H1 (cell line): Measurements from ENCODE around the gene ITIH4. TPM values are rescaled to one million over a fixed set of nuclear protein-coding genes. Genes with fewer than 3 reads are reported as not detected.

Experiments used
- CTCF ChIA-PET: fragments of 300-600 bp; sonication (Branson Sonifier 250); formaldehyde crosslinking; loops from one replicate; lab custom pipeline; 2021; ENCODE audit not compliant: partially characterized antibody; lab: Charles Lee
- POLR2A ChIA-PET: fragments of 300-600 bp; sonication (Branson Sonifier 250); formaldehyde crosslinking; loops from one replicate; lab custom pipeline; 2021; ENCODE audit warnings: inconsistent platforms; ENCODE audit not compliant: partially characterized antibody; lab: Charles Lee
- DNase-seq, 2 experiments: peaks; one replicate each; pipeline versions ENCODE4 v3.0.0 to v3.0.0-alpha.2; 2010 to 2022; ENCODE audit warnings: low spot score in 2 of 2, low read depth in 1 of 2, mixed read lengths in 1 of 2
- FAIRE-seq: peaks from 2 replicates; lab custom pipeline; 2011; peaks lifted over from hg19 to GRCh38; lab: Jason Lieb, UNC
- H2AFZ ChIP-seq: 2 replicates; pipeline ENCODE4 v1.8.1; 2012; ENCODE audit warnings: low read length, inconsistent platforms
- H2AK5ac ChIP-seq: 2 replicates; pipeline ENCODE4 v1.6.1; 2013; ENCODE audit warnings: low read depth, low read length
- H2BK120ac ChIP-seq: replicated peaks from 2 replicates; pipeline ENCODE3; 2013; ENCODE audit warnings: low read depth, low read length, inconsistent platforms
- H2BK12ac ChIP-seq: 2 replicates; pipeline ENCODE4 v1.6.1; 2013; ENCODE audit warnings: low read depth, low read length
- H2BK15ac ChIP-seq: 2 replicates; pipeline ENCODE4 v1.6.1; 2013; ENCODE audit warnings: low read length
- H2BK20ac ChIP-seq: 2 replicates; pipeline ENCODE4 v1.6.1; 2013; ENCODE audit warnings: low read length
- H2BK5ac ChIP-seq: 2 replicates; pipeline ENCODE4 v1.6.1; 2013; ENCODE audit warnings: low read depth, low read length
- H3K14ac ChIP-seq: 2 replicates; pipeline ENCODE4 v1.6.1; 2013; ENCODE audit warnings: inconsistent platforms; ENCODE audit not compliant: insufficient read length
- H3K18ac ChIP-seq: 2 replicates; pipeline ENCODE4 v1.6.1; 2013; ENCODE audit warnings: low read length; ENCODE audit errors: extremely low read depth
- H3K23ac ChIP-seq: 2 replicates; pipeline ENCODE4 v1.6.1; 2013; ENCODE audit warnings: inconsistent platforms; ENCODE audit not compliant: insufficient read length
- H3K23me2 ChIP-seq: 2 replicates; pipeline ENCODE4 v1.6.1; 2013; ENCODE audit warnings: low read depth, low read length
- H3K27ac ChIP-seq: 2 replicates; pipeline ENCODE4 v1.6.1; 2011; ENCODE audit warnings: low read depth, low read length, inconsistent platforms
- H3K27me3 ChIP-seq, 4 experiments: replicated peaks in 1 of 4; 1 replicate in 1 of 4; 2 replicates in 3 of 4; pipeline versions ENCODE4 v1.6.1 to v1.8.1; 2011 to 2013; ENCODE audit warnings: low read length in 3 of 4, mild to moderate bottlenecking in 3 of 4, inconsistent platforms in 2 of 4, mixed read lengths in 2 of 4, moderate library complexity in 1 of 4; ENCODE audit not compliant: control insufficient read depth in 3 of 4, insufficient read depth in 3 of 4; ENCODE audit errors: extremely low read depth in 1 of 4
- H3K36me3 ChIP-seq, 4 experiments: 2 replicates each; pipeline versions ENCODE4 v1.6.1 to v1.8.1; 2011 to 2013; ENCODE audit warnings: mild to moderate bottlenecking in 4 of 4, low read length in 3 of 4, moderate library complexity in 2 of 4, control low read depth in 1 of 4, inconsistent platforms in 1 of 4; ENCODE audit not compliant: insufficient read depth in 4 of 4, control insufficient read depth in 2 of 4
- H3K4ac ChIP-seq: replicated peaks from 2 replicates; pipeline ENCODE3; 2013; ENCODE audit warnings: low read length, low read depth, mixed read lengths, inconsistent platforms; ENCODE audit not compliant: insufficient read length
- H3K4me1 ChIP-seq, 4 experiments: replicated peaks in 1 of 4; 1 replicate in 1 of 4; 2 replicates in 3 of 4; pipeline versions ENCODE4 v1.6.1 to v1.8.1; 2011 to 2013; ENCODE audit warnings: low read length in 3 of 4, inconsistent platforms in 2 of 4, mixed read lengths in 1 of 4; ENCODE audit not compliant: insufficient read depth in 4 of 4, control insufficient read depth in 3 of 4
- H3K4me2 ChIP-seq, 2 experiments: 2 replicates each; pipeline versions ENCODE4 v1.6.1 to v1.8.1; 2011 to 2013; ENCODE audit warnings: low read depth in 2 of 2, low read length in 2 of 2, control low read depth in 1 of 2, inconsistent platforms in 1 of 2, mild to moderate bottlenecking in 1 of 2; ENCODE audit not compliant: insufficient read depth in 1 of 2
- H3K4me3 ChIP-seq, 4 experiments: fragments of 200-600, 300-600 bp in 1 of 4; sonication (generic), shearing (Covaris generic), sonication (Bioruptor Twin) in 1 of 4; 2 replicates each; pipeline versions ENCODE4 v1.5.1 to v1.8.1; 2011 to 2016; ENCODE audit warnings: low read length in 4 of 4, low read depth in 3 of 4, control low read depth in 2 of 4, inconsistent platforms in 2 of 4, mild to moderate bottlenecking in 2 of 4, mixed read lengths in 1 of 4, moderate library complexity in 1 of 4; ENCODE audit not compliant: insufficient read depth in 2 of 4; ENCODE audit errors: extremely low read depth in 1 of 4
- H3K56ac ChIP-seq: replicated peaks from 2 replicates; pipeline ENCODE3; 2013; ENCODE audit warnings: low read depth, mild to moderate bottlenecking, mixed read lengths, low read length, inconsistent platforms; ENCODE audit not compliant: insufficient read length
- H3K79me1 ChIP-seq: 2 replicates; pipeline ENCODE4 v1.6.1; 2013; ENCODE audit warnings: low read depth, low read length, control low read depth
- H3K79me2 ChIP-seq, 2 experiments: 2 replicates each; pipeline versions ENCODE4 v1.6.1 to v1.8.1; 2012 to 2013; ENCODE audit warnings: low read length in 2 of 2, mild to moderate bottlenecking in 2 of 2, inconsistent platforms in 1 of 2; ENCODE audit not compliant: insufficient read depth in 2 of 2, control insufficient read depth in 1 of 2
- H3K9ac ChIP-seq, 4 experiments: replicated peaks in 1 of 4; 1 replicate in 1 of 4; 2 replicates in 3 of 4; pipeline versions ENCODE4 v1.6.1 to v1.8.1; 2011 to 2013; ENCODE audit warnings: low read depth in 3 of 4, low read length in 3 of 4, control low read depth in 2 of 4, mild to moderate bottlenecking in 2 of 4, moderate library complexity in 2 of 4, inconsistent platforms in 1 of 4; ENCODE audit errors: extremely low read depth in 1 of 4
- H3K9me3 ChIP-seq, 2 experiments: 2 replicates each; pipeline versions ENCODE4 v1.6.1 to v1.8.1; 2012 to 2013; ENCODE audit warnings: mild to moderate bottlenecking in 2 of 2, moderate library complexity in 2 of 2, control low read depth in 1 of 2, inconsistent platforms in 1 of 2, low read depth in 1 of 2, low read length in 1 of 2, mixed read lengths in 1 of 2; ENCODE audit not compliant: insufficient read depth in 2 of 2
- H4K20me1 ChIP-seq, 2 experiments: replicated peaks in 1 of 2; 2 replicates each; pipeline versions ENCODE3 to v1.8.1; 2011 to 2013; ENCODE audit warnings: inconsistent platforms in 2 of 2, low read length in 2 of 2, mild to moderate bottlenecking in 1 of 2; ENCODE audit not compliant: insufficient read depth in 2 of 2, control insufficient read depth in 1 of 2
- H4K5ac ChIP-seq: 2 replicates; pipeline ENCODE4 v1.6.1; 2013; ENCODE audit warnings: low read length, low read depth, mixed read lengths, inconsistent platforms; ENCODE audit not compliant: insufficient read length
- H4K8ac ChIP-seq: 2 replicates; pipeline ENCODE4 v1.8.0; 2013; ENCODE audit warnings: mild to moderate bottlenecking, moderate library complexity, low read length, inconsistent platforms; ENCODE audit not compliant: insufficient read depth; ENCODE audit errors: extremely low read depth
- H4K91ac ChIP-seq: replicated peaks from 2 replicates; pipeline ENCODE3; 2013; ENCODE audit warnings: low read length, mixed read lengths, inconsistent platforms; ENCODE audit not compliant: insufficient read length
- E2F6 ChIP-seq: IDR thresholded peaks from 2 replicates; pipeline ENCODE4 v1.6.1; 2012; ENCODE audit warnings: inconsistent platforms
- KDM4A ChIP-seq: IDR thresholded peaks from one replicate; pipeline ENCODE4 v1.7.1; 2012; ENCODE audit warnings: low read depth, mild to moderate bottlenecking, moderate library complexity, low read length, inconsistent platforms; ENCODE audit not compliant: severe bottlenecking
- SP1 ChIP-seq: IDR thresholded peaks from 2 replicates; pipeline ENCODE4 v1.6.1; 2011; ENCODE audit warnings: low read depth, low read length
- WGBS, 2 experiments: shearing (Covaris generic) in 1 of 2; methylation state at CpG; one replicate each; pipeline versions ENCODE4 v1.1.6 to v1.1.7; 2013 to 2015; ENCODE audit warnings: low lambda C conversion rate in 2 of 2, mixed read lengths in 2 of 2, inconsistent platforms in 1 of 2, low coverage in 1 of 2, missing lambda C conversion rate in 1 of 2; ENCODE audit not compliant: insufficient replicate concordance in 2 of 2, insufficient coverage in 1 of 2, insufficient read length in 1 of 2; ENCODE audit errors: extremely low coverage in 1 of 2, missing lambda C conversion rate in 1 of 2; 5-methylcytosine and 5-hydroxymethylcytosine counted together
- polyA plus RNA-seq, 7 experiments: library from polyadenylated mRNA; depleted of rRNA in 3 of 7; stranded (reverse) in 5 of 7; unstranded in 2 of 7; fragments of >200 nt in 5 of 7; fragments of 200-250 nt in 2 of 7; gene quantifications; 1 replicate in 5 of 7; 2 replicates in 1 of 7; 4 replicates in 1 of 7; pipeline versions ENCODE4 v1.2.1 to v1.2.3, GENCODE V29; 2011 to 2013; ENCODE audit warnings: missing spikeins in 2 of 7, mixed read lengths in 2 of 7
- total RNA-seq: library from RNA; stranded (reverse); fragmentation: NEBNext Ultra II Directional; extraction: Animal tissue kit (Norgen Biotek cat#: 25700); gene quantifications from 2 replicates; pipeline ENCODE4 v1.2.1, GENCODE V29; 2021

The ITIH4 gene
- total and polyA plus RNA-seq, 2 of the 8 experiments (the other 6 are each of a cell fraction or from before 2014, with no cell fraction given): 3.4 to 3.7 TPM

GRCh38 chr3:52831500-52832301 lies 1.2 kb upstream of the ITIH4 start:
- no peaks in the 10 kb centered on the region; a peak in 1 of 8 replicates for H3K36me3 ChIP-seq
- no peak overlapping the region for H3K4ac ChIP-seq
- H3K27ac ChIP-seq: no peak overlapping the region; the same call in 1 of the 2 replicates
- no peak for TF ChIP-seq E2F6
- TF ChIP-seq KDM4A: no peak
- no peak for TF ChIP-seq SP1
- POLR2A ChIA-PET: interaction anchor here (0.6 to 1.2 kb wide), 2 partner anchors 52 to 305 kb away, joined by 3 read pairs; no protein-coding TSS in a partner anchor
- H3K79me2 ChIP-seq: no peaks in the 10 kb centered on the region
- DNase-seq (no peak), FAIRE-seq (no peak)
- H2BK20ac ChIP-seq: no peak overlapping the region
- no peaks in the 10 kb centered on the region for H3K27me3 ChIP-seq
- no peak overlapping the region for H3K18ac ChIP-seq
- H3K4me2 ChIP-seq: no peak overlapping the region
- H3K23ac ChIP-seq: no peak overlapping the region
- no peak overlapping the region for H3K56ac ChIP-seq
- H3K9ac ChIP-seq: no peak overlapping the region
- CTCF ChIA-PET: interaction anchor here (0.8 to 4.7 kb wide), 5 partner anchors 11 to 69 kb away, joined by 3 to 24 read pairs (median 3); no protein-coding TSS in a partner anchor
- H2BK12ac ChIP-seq: no peak overlapping the region
- H2BK5ac ChIP-seq: no peak overlapping the region
- no peaks in the 10 kb centered on the region for H3K23me2 ChIP-seq
- no peak overlapping the region for H3K14ac ChIP-seq
- no peaks in the 10 kb centered on the region for H3K79me1 ChIP-seq
- 90% methylated on average over 17 of the region's 21 CpGs; no CpG with 5 or more reads in 1 of the 2 experiments for WGBS, 2 experiments
- H3K4me3 ChIP-seq: no peak overlapping the region
- peak overlapping the region; percentile 39; the same call in 1 of the 2 replicates for H4K8ac ChIP-seq
- H4K91ac ChIP-seq: no peak overlapping the region
- no peak overlapping the region for H2BK15ac ChIP-seq
- H2AFZ ChIP-seq: no peak overlapping the region
- H2AK5ac ChIP-seq: no peak overlapping the region
- peaks cover 0 to 12% (median 2%) of the 10 kb centered on the region in 4 experiments; a peak in 3 of 7 replicates for H3K4me1 ChIP-seq
- no peak overlapping the region for H2BK120ac ChIP-seq
- H3K9me3 ChIP-seq: no peaks in the 10 kb centered on the region
- H4K5ac ChIP-seq: no peak overlapping the region
- peaks cover 0 to 2% of the 10 kb centered on the region in 2 experiments for H4K20me1 ChIP-seq
